CD4-positive, alpha-beta T cell treated with Interleukin-17A for 1 hour (primary cell): ENCODE results near the gene MASTL.

Experiments used
- DNase-seq: peaks from one replicate; pipeline ENCODE4 v3.0.0-alpha.2; 2020

The MASTL gene

DNA sequence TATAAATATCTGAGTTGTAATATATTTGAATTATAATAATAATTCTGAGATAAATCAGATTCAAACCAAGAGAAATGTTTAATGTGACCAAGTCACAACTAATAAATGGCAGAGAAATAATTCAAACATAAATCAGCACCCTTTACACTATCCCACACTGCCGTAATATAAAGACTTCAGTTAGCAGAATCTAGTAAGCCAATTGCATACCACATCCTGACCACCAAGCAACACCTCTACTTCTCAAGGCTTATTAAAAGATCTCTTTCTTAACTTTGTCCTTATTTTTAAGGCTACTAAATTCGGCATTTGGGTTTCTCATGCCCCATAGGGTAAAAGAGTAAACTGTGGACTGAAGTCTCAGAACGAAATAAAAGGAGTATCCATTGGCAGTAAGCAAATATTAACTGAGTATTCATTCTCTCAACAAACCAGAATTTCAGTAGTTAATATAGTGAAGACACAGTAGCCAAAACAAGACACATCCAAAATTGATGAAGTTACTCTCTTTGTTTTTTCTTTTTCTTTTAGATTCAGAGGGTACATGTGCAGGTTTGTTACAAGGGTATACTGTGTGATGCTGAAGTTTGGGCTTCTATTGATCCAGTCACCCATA, 70.6 kb downstream of the MASTL start:
- peak; percentile 43 for DNase-seq

DNA sequence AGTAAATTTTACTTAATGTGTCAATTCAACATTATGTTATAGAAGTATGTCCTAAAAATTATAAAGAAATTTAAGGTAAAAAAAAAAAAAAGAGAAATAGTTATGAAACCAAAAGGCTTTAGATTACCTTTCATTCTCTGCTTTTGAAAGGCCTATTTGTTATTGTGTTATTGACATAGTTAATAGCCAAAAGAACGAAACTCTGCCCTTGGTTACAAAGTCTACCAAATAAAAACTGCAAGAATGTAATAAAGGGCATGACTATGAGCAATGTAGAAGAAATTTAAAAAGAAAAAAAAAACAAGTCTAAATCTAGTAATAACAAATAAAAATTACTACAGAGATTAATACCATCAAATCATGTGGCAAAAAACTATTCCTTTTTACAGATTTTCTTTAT, 74.9 kb downstream of the MASTL start:
- no peak for DNase-seq

DNA sequence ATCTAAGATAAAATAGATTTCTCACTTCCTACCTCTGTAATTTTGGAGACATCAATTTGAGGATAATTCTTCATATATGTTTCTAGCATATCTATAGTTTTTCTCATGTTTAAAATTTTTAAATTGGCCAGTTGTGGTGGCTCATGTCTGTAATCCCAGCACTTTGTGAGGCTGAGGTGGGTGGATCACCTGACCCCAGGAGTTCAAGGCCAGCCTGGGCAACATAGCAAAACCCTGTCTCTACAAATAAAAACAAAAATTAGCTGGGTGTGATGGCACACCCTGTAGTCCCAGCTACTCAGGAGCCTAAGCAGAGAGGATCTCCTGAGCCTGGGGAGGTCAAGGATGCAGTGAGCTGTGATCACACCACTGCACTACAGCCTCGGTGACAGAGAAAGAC, 80.6 kb downstream of the MASTL start:
- no peak for DNase-seq
